ENCODE measurements around the gene DACH1.

DACH1 gene

GRCh38 chr13:71771144-71771543 is 95.9 kb downstream of the DACH1 start:
- Histone ChIP-seq H3K4me3 (ENCODE audit: low read depth in 1 of 2, low read length in 2 of 2) (no peak overlapping the region), H3K9me3 (ENCODE audit: low read length) (no peaks in the 10 kb centered on the region), H3K27ac (ENCODE audit: low read depth, low read length) (no peak overlapping the region), H3K36me3 (ENCODE audit: insufficient read depth, low read length) (no peaks in the 10 kb centered on the region), H3K4me1 (ENCODE audit: insufficient read depth, low read length) (no peaks in the 10 kb centered on the region), H3K9ac (ENCODE audit: low read length) (no peak overlapping the region), H3K27me3 (ENCODE audit: control insufficient read depth in 1 of 2, insufficient read depth in 2 of 2, low read length in 2 of 2) (no peaks in the 10 kb centered on the region)

GRCh38 chr13:71770710-71771109 is 96.3 kb downstream of the DACH1 start:
- Histone ChIP-seq H3K9ac (ENCODE audit: low read length) (no peak overlapping the region), H3K9me3 (ENCODE audit: low read length) (no peaks in the 10 kb centered on the region), H3K27me3 (ENCODE audit: control insufficient read depth in 1 of 2, insufficient read depth in 2 of 2, low read length in 2 of 2) (no peaks in the 10 kb centered on the region), H3K4me3 (ENCODE audit: low read depth in 1 of 2, low read length in 2 of 2) (no peak overlapping the region), H3K27ac (ENCODE audit: low read depth, low read length) (no peak overlapping the region), H3K36me3 (ENCODE audit: insufficient read depth, low read length) (no peaks in the 10 kb centered on the region), H3K4me1 (ENCODE audit: insufficient read depth, low read length) (no peaks in the 10 kb centered on the region)

GRCh38 chr13:71768881-71769280 is 98.1 kb downstream of the DACH1 start:
- no peak overlapping the region for H3K27ac ChIP-seq (ENCODE audit: low read depth, low read length)
- no peaks in the 10 kb centered on the region for H3K36me3 ChIP-seq (ENCODE audit: insufficient read depth, low read length)
- no peaks in the 10 kb centered on the region for H3K27me3 ChIP-seq (ENCODE audit: control insufficient read depth in 1 of 2, insufficient read depth in 2 of 2, low read length in 2 of 2)
- H3K9me3 ChIP-seq (ENCODE audit: low read length), result no peaks in the 10 kb centered on the region
- no peaks in the 10 kb centered on the region for H3K4me1 ChIP-seq (ENCODE audit: insufficient read depth, low read length)
- H3K9ac ChIP-seq (ENCODE audit: low read length), result no peak overlapping the region
- H3K4me3 ChIP-seq (ENCODE audit: low read depth in 1 of 2, low read length in 2 of 2), result no peak overlapping the region

GRCh38 chr13:71759651-71760511 is 107.1 kb downstream of the DACH1 start:
- H3K27ac ChIP-seq (ENCODE audit: low read depth, low read length), result no peak overlapping the region
- H3K36me3 ChIP-seq (ENCODE audit: insufficient read depth, low read length), result no peaks in the 10 kb centered on the region
- no peaks in the 10 kb centered on the region for H3K27me3 ChIP-seq (ENCODE audit: control insufficient read depth in 1 of 2, insufficient read depth in 2 of 2, low read length in 2 of 2)
- H3K9ac ChIP-seq (ENCODE audit: low read length), result no peak overlapping the region
- H3K4me3 ChIP-seq (ENCODE audit: low read depth in 1 of 2, low read length in 2 of 2), result no peak overlapping the region
- H3K4me1 ChIP-seq (ENCODE audit: insufficient read depth, low read length), result no peaks in the 10 kb centered on the region
- no peaks in the 10 kb centered on the region for H3K9me3 ChIP-seq (ENCODE audit: low read length)

GRCh38 chr13:71758828-71759227 is 108.2 kb downstream of the DACH1 start:
- no peaks in the 10 kb centered on the region for H3K27me3 ChIP-seq (ENCODE audit: control insufficient read depth in 1 of 2, insufficient read depth in 2 of 2, low read length in 2 of 2)
- H3K36me3 ChIP-seq (ENCODE audit: insufficient read depth, low read length), result no peaks in the 10 kb centered on the region
- no peaks in the 10 kb centered on the region for H3K4me1 ChIP-seq (ENCODE audit: insufficient read depth, low read length)
- H3K9me3 ChIP-seq (ENCODE audit: low read length), result no peaks in the 10 kb centered on the region
- H3K4me3 ChIP-seq (ENCODE audit: low read depth in 1 of 2, low read length in 2 of 2), result no peak overlapping the region
- no peak overlapping the region for H3K27ac ChIP-seq (ENCODE audit: low read depth, low read length)
- H3K9ac ChIP-seq (ENCODE audit: low read length), result no peak overlapping the region

- no peak overlapping the region for H3K4me3 ChIP-seq (ENCODE audit: low read depth in 1 of 2, low read length in 2 of 2)
- H3K9ac ChIP-seq (ENCODE audit: low read length), result no peak overlapping the region
- no peaks in the 10 kb centered on the region for H3K36me3 ChIP-seq (ENCODE audit: insufficient read depth, low read length)
- H3K27me3 ChIP-seq (ENCODE audit: control insufficient read depth in 1 of 2, insufficient read depth in 2 of 2, low read length in 2 of 2), result no peaks in the 10 kb centered on the region
- H3K9me3 ChIP-seq (ENCODE audit: low read length), result no peaks in the 10 kb centered on the region
- H3K27ac ChIP-seq (ENCODE audit: low read depth, low read length), result no peak overlapping the region
- no peaks in the 10 kb centered on the region for H3K4me1 ChIP-seq (ENCODE audit: insufficient read depth, low read length)
Measured at GRCh38 chr13:71754407-71754974, 112.5 kb downstream of the DACH1 start.

GRCh38 chr13:71752775-71753513 is 114.1 kb downstream of the DACH1 start:
- H3K4me1 ChIP-seq (ENCODE audit: insufficient read depth, low read length), result no peaks in the 10 kb centered on the region
- no peaks in the 10 kb centered on the region for H3K27me3 ChIP-seq (ENCODE audit: control insufficient read depth in 1 of 2, insufficient read depth in 2 of 2, low read length in 2 of 2)
- H3K9ac ChIP-seq (ENCODE audit: low read length), result no peak overlapping the region
- no peak overlapping the region for H3K27ac ChIP-seq (ENCODE audit: low read depth, low read length)
- H3K9me3 ChIP-seq (ENCODE audit: low read length), result no peaks in the 10 kb centered on the region
- no peak overlapping the region for H3K4me3 ChIP-seq (ENCODE audit: low read depth in 1 of 2, low read length in 2 of 2)
- H3K36me3 ChIP-seq (ENCODE audit: insufficient read depth, low read length), result no peaks in the 10 kb centered on the region

- Histone ChIP-seq H3K27me3 (ENCODE audit: control insufficient read depth in 1 of 2, insufficient read depth in 2 of 2, low read length in 2 of 2) (no peaks in the 10 kb centered on the region), H3K27ac (ENCODE audit: low read depth, low read length) (no peak overlapping the region), H3K9me3 (ENCODE audit: low read length) (no peaks in the 10 kb centered on the region), H3K9ac (ENCODE audit: low read length) (no peak overlapping the region), H3K4me3 (ENCODE audit: low read depth in 1 of 2, low read length in 2 of 2) (no peak overlapping the region), H3K4me1 (ENCODE audit: insufficient read depth, low read length) (no peaks in the 10 kb centered on the region), H3K36me3 (ENCODE audit: insufficient read depth, low read length) (no peaks in the 10 kb centered on the region)
Measured at GRCh38 chr13:71751073-71751472, 115.9 kb downstream of the DACH1 start.

GRCh38 chr13:71730267-71730666 is 136.7 kb downstream of the DACH1 start:
- Histone ChIP-seq H3K4me3 (ENCODE audit: low read depth in 1 of 2, low read length in 2 of 2) (no peak overlapping the region), H3K9me3 (ENCODE audit: low read length) (no peaks in the 10 kb centered on the region), H3K9ac (ENCODE audit: low read length) (no peak overlapping the region), H3K27me3 (ENCODE audit: control insufficient read depth in 1 of 2, insufficient read depth in 2 of 2, low read length in 2 of 2) (no peaks in the 10 kb centered on the region), H3K27ac (ENCODE audit: low read depth, low read length) (no peak overlapping the region), H3K36me3 (ENCODE audit: insufficient read depth, low read length) (no peaks in the 10 kb centered on the region), H3K4me1 (ENCODE audit: insufficient read depth, low read length) (no peaks in the 10 kb centered on the region)

GRCh38 chr13:71729441-71729840 is 137.6 kb downstream of the DACH1 start:
- H3K4me3 ChIP-seq (ENCODE audit: low read depth in 1 of 2, low read length in 2 of 2), result no peak overlapping the region
- H3K27me3 ChIP-seq (ENCODE audit: control insufficient read depth in 1 of 2, insufficient read depth in 2 of 2, low read length in 2 of 2), result no peaks in the 10 kb centered on the region
- no peaks in the 10 kb centered on the region for H3K36me3 ChIP-seq (ENCODE audit: insufficient read depth, low read length)
- H3K4me1 ChIP-seq (ENCODE audit: insufficient read depth, low read length), result no peaks in the 10 kb centered on the region
- H3K9me3 ChIP-seq (ENCODE audit: low read length), result no peaks in the 10 kb centered on the region
- no peak overlapping the region for H3K9ac ChIP-seq (ENCODE audit: low read length)
- H3K27ac ChIP-seq (ENCODE audit: low read depth, low read length), result no peak overlapping the region

GRCh38 chr13:71727662-71728061 is 139.3 kb downstream of the DACH1 start:
- Histone ChIP-seq H3K9me3 (ENCODE audit: low read length) (no peaks in the 10 kb centered on the region), H3K27me3 (ENCODE audit: control insufficient read depth in 1 of 2, insufficient read depth in 2 of 2, low read length in 2 of 2) (no peaks in the 10 kb centered on the region), H3K4me3 (ENCODE audit: low read depth in 1 of 2, low read length in 2 of 2) (no peak overlapping the region), H3K36me3 (ENCODE audit: insufficient read depth, low read length) (no peaks in the 10 kb centered on the region), H3K9ac (ENCODE audit: low read length) (no peak overlapping the region), H3K27ac (ENCODE audit: low read depth, low read length) (no peak overlapping the region), H3K4me1 (ENCODE audit: insufficient read depth, low read length) (no peaks in the 10 kb centered on the region)

Data from muscle layer of colon (tissue), 2 donors.